Measurements from ENCODE around the gene SLC25A4.
"Not testable (repeated sequence)": the region's sequence is repeated elsewhere in the genome, so short reads cannot be mapped to it uniquely, and the experiment has no call there.

- TF ChIP-seq, protein P1, sequence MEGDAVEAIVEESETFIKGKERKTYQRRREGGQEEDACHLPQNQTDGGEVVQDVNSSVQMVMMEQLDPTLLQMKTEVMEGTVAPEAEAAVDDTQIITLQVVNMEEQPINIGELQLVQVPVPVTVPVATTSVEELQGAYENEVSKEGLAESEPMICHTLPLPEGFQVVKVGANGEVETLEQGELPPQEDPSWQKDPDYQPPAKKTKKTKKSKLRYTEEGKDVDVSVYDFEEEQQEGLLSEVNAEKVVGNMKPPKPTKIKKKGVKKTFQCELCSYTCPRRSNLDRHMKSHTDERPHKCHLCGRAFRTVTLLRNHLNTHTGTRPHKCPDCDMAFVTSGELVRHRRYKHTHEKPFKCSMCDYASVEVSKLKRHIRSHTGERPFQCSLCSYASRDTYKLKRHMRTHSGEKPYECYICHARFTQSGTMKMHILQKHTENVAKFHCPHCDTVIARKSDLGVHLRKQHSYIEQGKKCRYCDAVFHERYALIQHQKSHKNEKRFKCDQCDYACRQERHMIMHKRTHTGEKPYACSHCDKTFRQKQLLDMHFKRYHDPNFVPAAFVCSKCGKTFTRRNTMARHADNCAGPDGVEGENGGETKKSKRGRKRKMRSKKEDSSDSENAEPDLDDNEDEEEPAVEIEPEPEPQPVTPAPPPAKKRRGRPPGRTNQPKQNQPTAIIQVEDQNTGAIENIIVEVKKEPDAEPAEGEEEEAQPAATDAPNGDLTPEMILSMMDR (conservative IDR thresholded peaks at IDR 0.05; ENCODE audit: low read depth, low read length), result not testable (repeated sequence)
- TF ChIP-seq SMC3 (IDR thresholded peaks at IDR 0.05; ENCODE audit: low read depth, low read length); MXI1 (IDR thresholded peaks at IDR 0.05; ENCODE audit: borderline replicate concordance, low read depth, low read length); FOS (IDR thresholded peaks at IDR 0.05; ENCODE audit: low read depth, low read length); POLR2A (IDR thresholded peaks at IDR 0.05; ENCODE audit: low read depth, low read length); RFX5 (IDR thresholded peaks at IDR 0.05; ENCODE audit: low read depth, low read length); BHLHE40 (IDR thresholded peaks at IDR 0.05; ENCODE audit: low read depth, low read length); RAD21 (IDR thresholded peaks at IDR 0.05; ENCODE audit: low read length); CEBPB (IDR thresholded peaks at IDR 0.05; ENCODE audit: low read depth, low read length); MAFK (IDR thresholded peaks at IDR 0.05; ENCODE audit: low read depth, low read length): not testable (repeated sequence)
Observed at GRCh38 chr4:185198189-185198588, 55.1 kb downstream of the SLC25A4 start.

Data from IMR-90 (cell line).